Measurements from ENCODE around the gene HRH4. TPM values are rescaled to one million over a fixed set of nuclear protein-coding genes. Genes with fewer than 3 reads are reported as not detected.

The HRH4 gene
- polyA plus RNA-seq, 1 donor (not counting 4 experiments of a cell fraction or from before 2014, with no cell fraction given) = 0.03 TPM

DNA sequence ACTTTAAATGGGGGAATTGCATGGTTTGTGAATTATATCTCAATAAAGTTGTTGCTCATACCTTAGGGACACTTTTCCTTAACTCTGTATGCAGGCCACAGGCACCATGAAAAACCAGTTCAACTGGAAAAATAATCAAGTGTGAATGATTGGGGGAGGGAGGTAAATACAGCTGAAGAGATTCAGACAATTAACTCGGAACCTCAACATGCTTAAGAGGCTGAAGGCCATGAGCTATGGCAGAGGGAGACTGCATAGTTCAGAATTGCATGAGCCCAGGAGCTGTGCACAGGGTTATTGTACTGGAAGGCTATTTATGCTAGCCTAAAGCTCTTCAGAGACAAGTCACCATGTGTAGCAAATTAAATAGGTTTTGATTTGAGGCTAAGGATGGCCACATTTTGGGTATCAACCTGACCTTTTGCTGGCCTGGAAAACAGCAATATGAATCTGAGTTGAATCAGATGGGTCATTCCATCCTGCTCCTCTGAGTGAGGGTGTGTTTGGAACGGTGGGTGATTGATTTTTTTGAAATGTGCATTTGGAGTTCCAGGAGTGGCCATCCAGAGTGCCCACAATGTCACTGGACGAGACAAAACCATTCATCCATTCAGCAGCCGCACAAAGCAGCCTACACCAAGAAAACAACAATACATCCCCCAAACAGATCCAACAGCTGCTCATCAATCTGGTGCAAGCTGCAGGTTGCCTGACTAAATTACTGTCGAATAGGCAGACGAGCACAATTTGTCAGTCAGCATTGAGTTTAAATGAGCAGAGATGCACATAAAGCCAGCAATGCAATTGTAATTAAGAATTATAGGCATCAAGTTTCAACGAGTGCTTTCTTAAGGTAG lies 42.5 kb downstream of the HRH4 start:
- no peak overlapping the region for H3K4me2 ChIP-seq (ENCODE audit: control insufficient read depth, extremely low read depth, insufficient read depth, low read depth, low read length)
- peak; percentile 56 for FAIRE-seq
- H3K27me3 ChIP-seq (ENCODE audit: control insufficient read depth, extremely low read depth, insufficient read depth, low read length) = no peaks in the 10 kb centered on the region
- dilution Hi-C loops (cut with MboI; ENCODE audit: extremely low pct_ligation_motif_present, low sequenced_read_pairs) = no loop called here
- no peak overlapping the region for H3K4me3 ChIP-seq (ENCODE audit: control insufficient read depth in 2 of 3, extremely low read depth in 1 of 3, insufficient read depth in 2 of 3, low read depth in 1 of 3, low read length in 3 of 3)
- TF ChIP-seq, protein P1, sequence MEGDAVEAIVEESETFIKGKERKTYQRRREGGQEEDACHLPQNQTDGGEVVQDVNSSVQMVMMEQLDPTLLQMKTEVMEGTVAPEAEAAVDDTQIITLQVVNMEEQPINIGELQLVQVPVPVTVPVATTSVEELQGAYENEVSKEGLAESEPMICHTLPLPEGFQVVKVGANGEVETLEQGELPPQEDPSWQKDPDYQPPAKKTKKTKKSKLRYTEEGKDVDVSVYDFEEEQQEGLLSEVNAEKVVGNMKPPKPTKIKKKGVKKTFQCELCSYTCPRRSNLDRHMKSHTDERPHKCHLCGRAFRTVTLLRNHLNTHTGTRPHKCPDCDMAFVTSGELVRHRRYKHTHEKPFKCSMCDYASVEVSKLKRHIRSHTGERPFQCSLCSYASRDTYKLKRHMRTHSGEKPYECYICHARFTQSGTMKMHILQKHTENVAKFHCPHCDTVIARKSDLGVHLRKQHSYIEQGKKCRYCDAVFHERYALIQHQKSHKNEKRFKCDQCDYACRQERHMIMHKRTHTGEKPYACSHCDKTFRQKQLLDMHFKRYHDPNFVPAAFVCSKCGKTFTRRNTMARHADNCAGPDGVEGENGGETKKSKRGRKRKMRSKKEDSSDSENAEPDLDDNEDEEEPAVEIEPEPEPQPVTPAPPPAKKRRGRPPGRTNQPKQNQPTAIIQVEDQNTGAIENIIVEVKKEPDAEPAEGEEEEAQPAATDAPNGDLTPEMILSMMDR (optimal IDR thresholded peaks at IDR 0.05 in 1 of 3, IDR thresholded peaks at IDR 0.05 in 1 of 3, conservative IDR thresholded peaks at IDR 0.05 in 1 of 3; ENCODE audit: extremely low read depth in 1 of 3, insufficient read depth in 2 of 3, low read length in 3 of 3) = no peak
- TF ChIP-seq EZH2 (IDR thresholded peaks at IDR 0.05; ENCODE audit: low read length) = no peak
- H3K79me2 ChIP-seq (ENCODE audit: control insufficient read depth, insufficient read depth, low read length) = no peaks in the 10 kb centered on the region
- no peak overlapping the region for H2AFZ ChIP-seq (ENCODE audit: control insufficient read depth, low read length)
- H3K36me3 ChIP-seq (ENCODE audit: control insufficient read depth in 2 of 2, extremely low read depth in 1 of 2, insufficient read depth in 2 of 2, low read length in 2 of 2) = no peaks in the 10 kb centered on the region
- no peak for DNase-seq (ENCODE audit: low read depth, low spot score)
- no peak overlapping the region for H3K27ac ChIP-seq (ENCODE audit: control insufficient read depth, insufficient read depth, low read length)
- no peaks in the 10 kb centered on the region for H3K9me3 ChIP-seq (ENCODE audit: control insufficient read depth, low read depth, low read length)
- H3K4me1 ChIP-seq (ENCODE audit: control insufficient read depth, extremely low read depth, insufficient read depth, low read length) = no peaks in the 10 kb centered on the region
- no peaks in the 10 kb centered on the region for H4K20me1 ChIP-seq (ENCODE audit: control insufficient read depth, extremely low read depth, insufficient read depth, low read length)
- no peaks in the 10 kb centered on the region for H3K9me1 ChIP-seq (ENCODE audit: control insufficient read depth, extremely low read depth, insufficient read depth, low read length)
- no peak overlapping the region for H3K9ac ChIP-seq (ENCODE audit: control insufficient read depth, extremely low read depth, insufficient read depth, low read length)

DNA sequence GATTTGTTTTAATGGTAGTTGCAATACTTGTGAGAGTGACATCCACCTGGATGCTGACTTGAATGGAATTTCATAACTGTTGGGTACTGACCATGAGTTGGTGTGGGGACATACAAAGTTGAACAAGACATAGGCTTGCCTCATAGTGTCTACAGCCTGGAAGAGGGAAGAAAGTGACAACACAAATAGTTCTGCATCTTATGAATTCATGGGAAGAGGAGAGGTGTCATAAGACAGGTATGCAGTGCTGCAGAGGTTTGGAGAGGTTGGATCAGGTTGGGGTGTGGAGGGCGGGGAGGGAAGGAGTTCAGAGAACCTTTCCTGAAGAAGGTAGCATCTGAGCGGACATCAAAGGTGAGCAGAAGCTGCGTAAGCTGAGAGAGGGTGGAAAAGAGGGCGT lies 44.0 kb downstream of the HRH4 start:
- DNase-seq (ENCODE audit: low read depth, low spot score) = no peak
- no peak overlapping the region for H3K4me2 ChIP-seq (ENCODE audit: control insufficient read depth, extremely low read depth, insufficient read depth, low read depth, low read length)
- no peak overlapping the region for H3K9ac ChIP-seq (ENCODE audit: control insufficient read depth, extremely low read depth, insufficient read depth, low read length)
- no peak overlapping the region for H2AFZ ChIP-seq (ENCODE audit: control insufficient read depth, low read length)
- no peak overlapping the region for H3K27ac ChIP-seq (ENCODE audit: control insufficient read depth, insufficient read depth, low read length)
- H4K20me1 ChIP-seq (ENCODE audit: control insufficient read depth, extremely low read depth, insufficient read depth, low read length) = no peaks in the 10 kb centered on the region
- dilution Hi-C loops (cut with MboI; ENCODE audit: extremely low pct_ligation_motif_present, low sequenced_read_pairs) = no loop called here
- H3K36me3 ChIP-seq (ENCODE audit: control insufficient read depth in 2 of 2, extremely low read depth in 1 of 2, insufficient read depth in 2 of 2, low read length in 2 of 2) = no peaks in the 10 kb centered on the region
- H3K9me1 ChIP-seq (ENCODE audit: control insufficient read depth, extremely low read depth, insufficient read depth, low read length) = no peaks in the 10 kb centered on the region
- no peaks in the 10 kb centered on the region for H3K4me1 ChIP-seq (ENCODE audit: control insufficient read depth, extremely low read depth, insufficient read depth, low read length)
- no peaks in the 10 kb centered on the region for H3K9me3 ChIP-seq (ENCODE audit: control insufficient read depth, low read depth, low read length)
- H3K27me3 ChIP-seq (ENCODE audit: control insufficient read depth, extremely low read depth, insufficient read depth, low read length) = no peaks in the 10 kb centered on the region
- TF ChIP-seq, protein P1 (optimal IDR thresholded peaks at IDR 0.05 in 1 of 3, IDR thresholded peaks at IDR 0.05 in 1 of 3, conservative IDR thresholded peaks at IDR 0.05 in 1 of 3; ENCODE audit: extremely low read depth in 1 of 3, insufficient read depth in 2 of 3, low read length in 3 of 3) = no peak
- no peak for TF ChIP-seq EZH2 (IDR thresholded peaks at IDR 0.05; ENCODE audit: low read length)
- FAIRE-seq = no peak
- H3K4me3 ChIP-seq (ENCODE audit: control insufficient read depth in 2 of 3, extremely low read depth in 1 of 3, insufficient read depth in 2 of 3, low read depth in 1 of 3, low read length in 3 of 3) = no peak overlapping the region
- no peaks in the 10 kb centered on the region for H3K79me2 ChIP-seq (ENCODE audit: control insufficient read depth, insufficient read depth, low read length)

Data from keratinocyte (primary cell).